K562 (cell line): ENCODE results near the gene RELL1. TPM values are rescaled to one million over a fixed set of nuclear protein-coding genes. Genes with fewer than 3 reads are reported as not detected.

ENCODE experiments used
- ATAC-seq: fragments of 200-7000 bp; cut with Tn5 transposase; 3 replicates; pipeline ENCODE4 v1.9.1; 2020; ENCODE audit warnings: moderate library complexity
- BruUV-seq: library from RNA; stranded (reverse); fragments of 400-500 nt; replicated peaks from 2 replicates; lab custom pipeline; 2021; lab: Mats Ljungman, UMichigan
- CTCF ChIA-PET: fragments of 300-600 bp; formaldehyde crosslinking; extraction: SDS; loops from one replicate; lab custom pipeline; 2021; ENCODE audit warnings: low intra/inter-chr PET ratio; lab: Yijun Ruan, JAX
- POLR2A ChIA-PET: fragments of 300-600, 350-650 bp; sonication (Branson Sonifier 250); formaldehyde crosslinking; extraction: SDS; loops from one replicate; lab custom pipeline; 2021; ENCODE audit warnings: antibody characterized with exemption, inconsistent platforms; lab: Yijun Ruan, JAX
- DNase-seq, 4 experiments: peaks; one replicate each; pipeline versions ENCODE4 v3.0.0 to v3.0.0-alpha.2; 2011 to 2018; ENCODE audit warnings: low spot score in 3 of 4, mixed read lengths in 3 of 4; ENCODE audit errors: extremely low read depth in 1 of 4
- FAIRE-seq: peaks from 2 replicates; lab custom pipeline; 2011; peaks lifted over from hg19 to GRCh38; lab: Jason Lieb, UNC
- H2AFZ ChIP-seq: 2 replicates; pipeline ENCODE4 v1.6.0; 2011; ENCODE audit warnings: low read depth, low read length, control low read depth, inconsistent platforms
- H3K27ac ChIP-seq: fragments of 200-600 bp; 3 replicates; pipeline ENCODE4 v1.8.0; 2011; ENCODE audit warnings: low read depth, mild to moderate bottlenecking, control low read depth, inconsistent platforms, low read length, moderate library complexity, mixed read lengths; ENCODE audit errors: extremely low read depth
- H3K27me3 ChIP-seq, 2 experiments: fragments of 300-600 bp in 1 of 2; 2 replicates in 1 of 2; 3 replicates in 1 of 2; pipeline versions ENCODE4 v1.6.0 to v1.8.0; 2011; ENCODE audit warnings: inconsistent platforms in 2 of 2, low read length in 2 of 2, mild to moderate bottlenecking in 1 of 2, mixed read lengths in 1 of 2, moderate library complexity in 1 of 2; ENCODE audit not compliant: control insufficient read depth in 2 of 2, insufficient read depth in 2 of 2
- H3K36me3 ChIP-seq: fragments of 300-600 bp; 3 replicates; pipeline ENCODE4 v1.8.0; 2011; ENCODE audit warnings: mild to moderate bottlenecking, low read length, inconsistent platforms; ENCODE audit not compliant: control insufficient read depth, insufficient read depth
- H3K4me1 ChIP-seq, 2 experiments: fragments of 200-600 bp in 1 of 2; replicated peaks in 1 of 2; 2 replicates in 1 of 2; 3 replicates in 1 of 2; pipeline versions ENCODE4 v1.5.1 to v1.8.0; 2011; ENCODE audit warnings: inconsistent platforms in 2 of 2, low read length in 2 of 2, mild to moderate bottlenecking in 1 of 2, mixed read lengths in 1 of 2, moderate library complexity in 1 of 2; ENCODE audit not compliant: control insufficient read depth in 2 of 2, insufficient read depth in 2 of 2
- H3K4me2 ChIP-seq: 2 replicates; pipeline ENCODE4 v1.6.1; 2011; ENCODE audit warnings: low read length, control low read depth, inconsistent platforms, mixed read lengths; ENCODE audit not compliant: insufficient read depth
- H3K4me3 ChIP-seq: fragments of 200-600 bp; sonication (generic), shearing (Covaris generic); 2 replicates; pipeline ENCODE4 v1.5.1; 2016; ENCODE audit warnings: control low read depth, inconsistent platforms
- H3K79me2 ChIP-seq: fragments of 200-600 bp; 3 replicates; pipeline ENCODE4 v1.8.0; 2011; ENCODE audit warnings: low read length, inconsistent platforms; ENCODE audit not compliant: control insufficient read depth, insufficient read depth
- H3K9ac ChIP-seq, 2 experiments: 2 replicates each; pipeline versions ENCODE4 v1.6.0 to v1.6.1; 2011; ENCODE audit warnings: low read depth in 2 of 2, low read length in 2 of 2, control low read depth in 1 of 2, inconsistent platforms in 1 of 2, mild to moderate bottlenecking in 1 of 2, mixed read lengths in 1 of 2; ENCODE audit not compliant: insufficient read depth in 1 of 2
- H3K9me1 ChIP-seq: one replicate; pipeline ENCODE4 v1.6.0; 2011; ENCODE audit warnings: inconsistent platforms, mild to moderate bottlenecking, low read length, moderate library complexity; ENCODE audit not compliant: control insufficient read depth, insufficient read depth
- H3K9me3 ChIP-seq: replicated peaks from 2 replicates; pipeline ENCODE4 v1.5.1; 2011; ENCODE audit warnings: low read depth, low read length, inconsistent platforms; ENCODE audit not compliant: control insufficient read depth, insufficient read depth
- H4K20me1 ChIP-seq: replicated peaks from 2 replicates; pipeline ENCODE4 v1.6.1; 2011; ENCODE audit warnings: low read length, inconsistent platforms, mixed read lengths; ENCODE audit not compliant: control insufficient read depth, insufficient read depth
- CBX8 ChIP-seq: fragments of 200-600 bp; sonication (generic); IDR thresholded peaks from 2 replicates; pipeline ENCODE4 v1.6.1; 2012; ENCODE audit warnings: borderline replicate concordance, mixed run types, low read depth, mild to moderate bottlenecking, moderate library complexity, mixed read lengths, low read length, control low read depth, inconsistent platforms; ENCODE audit not compliant: poor library complexity, severe bottlenecking; ENCODE audit errors: extremely low read depth
- RERE ChIP-seq: sonication (generic); formaldehyde crosslinking; IDR thresholded peaks from 2 replicates; pipeline ENCODE4 v1.8.0; 2023; ENCODE audit warnings: missing genetic modification reagents, mild to moderate bottlenecking, borderline replicate concordance
- RFX7 ChIP-seq: fragments of 250-450 bp; sonication (Bioruptor Pico); IDR thresholded peaks from 2 replicates; pipeline ENCODE4 v1.5.1; 2021; ENCODE audit warnings: mild to moderate bottlenecking
- WGBS: fragments of 100-300 bp; shearing (Covaris generic); methylation state at CpG from one replicate; pipeline ENCODE4 v1.1.6; 2016; ENCODE audit warnings: low coverage, mixed read lengths; ENCODE audit not compliant: insufficient coverage; ENCODE audit errors: missing lambda C conversion rate; 5-methylcytosine and 5-hydroxymethylcytosine counted together
- in situ Hi-C: fragments of 300-500 bp; cut with MboI; formaldehyde crosslinking; loops from 4 replicates; pipeline ENCODE4 v1.15.0; 2018; ENCODE audit warnings: inconsistent platforms, mixed read lengths
- intact Hi-C: fragments of 100-400 bp; cut with micrococcal nuclease; formaldehyde crosslinking; loops from 2 replicates; pipeline ENCODE4 v1.14.2; 2022
- polyA plus RNA-seq, 8 experiments: library from polyadenylated mRNA; depleted of rRNA in 4 of 8; stranded (reverse) in 5 of 8; unstranded in 3 of 8; fragments of >200 nt; fragmentation: Nextera tagmentation in 2 of 8; fragmentation: Illumina TruSeq in 1 of 8; extraction: Ambion mirVana in 2 of 8; extraction: Trizol in 1 of 8; gene quantifications; 2 replicates each; pipeline versions ENCODE4 v1.2.1 to v1.2.3, GENCODE V29; 2011 to 2014; ENCODE audit warnings: inconsistent platforms in 1 of 8, missing spikeins in 1 of 8
- total RNA-seq, 7 experiments: library from RNA; depleted of rRNA in 6 of 7; stranded (reverse); fragments of >200 nt in 6 of 7; fragmentation: Illumina TruSeq in 2 of 7; extraction: Trizol in 2 of 7; gene quantifications; 2 replicates each; pipeline versions ENCODE4 v1.2.1 to v1.2.3, GENCODE V29; 2011 to 2021; ENCODE audit warnings: low replicate concordance in 1 of 7

The RELL1 gene
- total and polyA plus RNA-seq, 9 of the 15 experiments (the other 6 are each of a cell fraction or from before 2014, with no cell fraction given), result 0.06 to 3.5 (median 1.7) TPM; not detected in 1

GRCh38 chr4:37646247-37646646, 39.9 kb downstream of the RELL1 start (continued):
- TF ChIP-seq RERE (CRISPR knock-in tag), result no peak

GRCh38 chr4:37645736-37646135, 40.4 kb downstream of the RELL1 start:
- intact Hi-C loops, result no loop called here
- no peak overlapping the region for H3K4me2 ChIP-seq

More at GRCh38 chr4:37645736-37646135, 40.4 kb downstream of the RELL1 start:
- Histone ChIP-seq H3K4me3 (no peak overlapping the region), H3K9me3 (no peaks in the 10 kb centered on the region; the same call in 1 of the 2 replicates), H3K9ac (no peak overlapping the region), H3K36me3 (no peaks in the 10 kb centered on the region), H3K79me2 (no peaks in the 10 kb centered on the region), H3K27ac (no peak overlapping the region), H3K27me3 (peaks cover 0 to 2% of the 10 kb centered on the region in 2 experiments; a peak in 3 of 5 replicates), H3K4me1 (peaks cover 0 to 9% of the 10 kb centered on the region in 2 experiments; a peak in 2 of 5 replicates), H2AFZ (no peak overlapping the region), H4K20me1 (no peaks in the 10 kb centered on the region), H3K9me1 (peaks cover 3% of the 10 kb centered on the region)
- CTCF ChIA-PET, result no interaction called here
- POLR2A ChIA-PET, result interaction anchor here (0.7 kb wide), 1 partner anchor 12 kb away, joined by 4 read pairs; no protein-coding TSS in a partner anchor
- WGBS, result 15% methylated on average over 4 of the region's 4 CpGs
- ATAC-seq (no peak), FAIRE-seq (no peak), DNase-seq (no peak)
- BruUV-seq, result no TSS peak
- in situ Hi-C loops, result no loop called here
- TF ChIP-seq RFX7 (CRISPR knock-in tag) (no peak), CBX8 (no peak)
